ENCODE results near the gene ARPP21.
A peak's percentile ranks its signal among the peaks of the same experiment; 100 is the strongest.

The ARPP21 gene

GRCh38 chr3:35776346-35776745 lies 137.0 kb downstream of the ARPP21 start:
- Histone ChIP-seq H3K9ac (ENCODE audit: low read depth, low read length, poor library complexity, severe bottlenecking) (no peak overlapping the region), H3F3A (ENCODE audit: low read depth) (no peaks in the 10 kb centered on the region), H3K4me1 (ENCODE audit: insufficient read depth, low read length, poor library complexity, severe bottlenecking) (no peaks in the 10 kb centered on the region), H3K4me2 (ENCODE audit: low read depth, low read length, poor library complexity, severe bottlenecking) (no peak overlapping the region), H2AFZ (ENCODE audit: low read length) (no peak overlapping the region), H3K27me3 (ENCODE audit: insufficient read depth, low read length, poor library complexity, severe bottlenecking) (no peaks in the 10 kb centered on the region), H4K20me1 (ENCODE audit: insufficient read depth, low read length, poor library complexity, severe bottlenecking) (no peaks in the 10 kb centered on the region), H3K4me3 (ENCODE audit: low read length, poor library complexity, severe bottlenecking) (no peak overlapping the region), H3K36me3 (ENCODE audit: insufficient read depth, low read length) (no peaks in the 10 kb centered on the region), H3K9me2 (replicated peaks; ENCODE audit: low read depth, low read length) (no peaks in the 10 kb centered on the region), H3K9me3 (ENCODE audit: insufficient read depth, low read depth, low read length) (no peaks in the 10 kb centered on the region), H3K79me2 (ENCODE audit: insufficient read depth, low read length) (no peaks in the 10 kb centered on the region)
- TF ChIP-seq, protein P1, sequence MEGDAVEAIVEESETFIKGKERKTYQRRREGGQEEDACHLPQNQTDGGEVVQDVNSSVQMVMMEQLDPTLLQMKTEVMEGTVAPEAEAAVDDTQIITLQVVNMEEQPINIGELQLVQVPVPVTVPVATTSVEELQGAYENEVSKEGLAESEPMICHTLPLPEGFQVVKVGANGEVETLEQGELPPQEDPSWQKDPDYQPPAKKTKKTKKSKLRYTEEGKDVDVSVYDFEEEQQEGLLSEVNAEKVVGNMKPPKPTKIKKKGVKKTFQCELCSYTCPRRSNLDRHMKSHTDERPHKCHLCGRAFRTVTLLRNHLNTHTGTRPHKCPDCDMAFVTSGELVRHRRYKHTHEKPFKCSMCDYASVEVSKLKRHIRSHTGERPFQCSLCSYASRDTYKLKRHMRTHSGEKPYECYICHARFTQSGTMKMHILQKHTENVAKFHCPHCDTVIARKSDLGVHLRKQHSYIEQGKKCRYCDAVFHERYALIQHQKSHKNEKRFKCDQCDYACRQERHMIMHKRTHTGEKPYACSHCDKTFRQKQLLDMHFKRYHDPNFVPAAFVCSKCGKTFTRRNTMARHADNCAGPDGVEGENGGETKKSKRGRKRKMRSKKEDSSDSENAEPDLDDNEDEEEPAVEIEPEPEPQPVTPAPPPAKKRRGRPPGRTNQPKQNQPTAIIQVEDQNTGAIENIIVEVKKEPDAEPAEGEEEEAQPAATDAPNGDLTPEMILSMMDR (conservative IDR thresholded peaks at IDR 0.05; ENCODE audit: low read length), result no peak
- no peak for TF ChIP-seq EZH2phosphoT487 (IDR thresholded peaks at IDR 0.05; ENCODE audit: borderline replicate concordance)

- H3K9me3 ChIP-seq (ENCODE audit: insufficient read depth, low read depth, low read length), result no peaks in the 10 kb centered on the region
- no peak overlapping the region for H3K9ac ChIP-seq (ENCODE audit: low read depth, low read length, poor library complexity, severe bottlenecking)
- H3K4me1 ChIP-seq (ENCODE audit: insufficient read depth, low read length, poor library complexity, severe bottlenecking), result no peaks in the 10 kb centered on the region
- H4K20me1 ChIP-seq (ENCODE audit: insufficient read depth, low read length, poor library complexity, severe bottlenecking), result no peaks in the 10 kb centered on the region
- no peaks in the 10 kb centered on the region for H3K9me2 ChIP-seq (replicated peaks; ENCODE audit: low read depth, low read length)
- no peaks in the 10 kb centered on the region for H3K27me3 ChIP-seq (ENCODE audit: insufficient read depth, low read length, poor library complexity, severe bottlenecking)
- H3F3A ChIP-seq (ENCODE audit: low read depth), result no peaks in the 10 kb centered on the region
- TF ChIP-seq, protein P1 (conservative IDR thresholded peaks at IDR 0.05; ENCODE audit: low read length), result no peak
- no peak for TF ChIP-seq EZH2phosphoT487 (IDR thresholded peaks at IDR 0.05; ENCODE audit: borderline replicate concordance)
- H3K4me2 ChIP-seq (ENCODE audit: low read depth, low read length, poor library complexity, severe bottlenecking), result no peak overlapping the region
- no peak overlapping the region for H3K4me3 ChIP-seq (ENCODE audit: low read length, poor library complexity, severe bottlenecking)
- 0 out of 2 replicates have a peak overlapping the region, but pooled peaks have one; percentile 28 for H2AFZ ChIP-seq (ENCODE audit: low read length)
- H3K36me3 ChIP-seq (ENCODE audit: insufficient read depth, low read length), result no peaks in the 10 kb centered on the region
- H3K79me2 ChIP-seq (ENCODE audit: insufficient read depth, low read length), result no peaks in the 10 kb centered on the region
Measured at GRCh38 chr3:35777065-35777464, 137.7 kb downstream of the ARPP21 start.

- Histone ChIP-seq H4K20me1 (ENCODE audit: insufficient read depth, low read length, poor library complexity, severe bottlenecking) (no peaks in the 10 kb centered on the region), H3K36me3 (ENCODE audit: insufficient read depth, low read length) (no peaks in the 10 kb centered on the region), H3K9me2 (replicated peaks; ENCODE audit: low read depth, low read length) (no peaks in the 10 kb centered on the region), H3K4me2 (ENCODE audit: low read depth, low read length, poor library complexity, severe bottlenecking) (no peak overlapping the region), H3K9ac (ENCODE audit: low read depth, low read length, poor library complexity, severe bottlenecking) (no peak overlapping the region), H3K4me1 (ENCODE audit: insufficient read depth, low read length, poor library complexity, severe bottlenecking) (no peaks in the 10 kb centered on the region), H3K27me3 (ENCODE audit: insufficient read depth, low read length, poor library complexity, severe bottlenecking) (no peaks in the 10 kb centered on the region), H2AFZ (ENCODE audit: low read length) (no peak overlapping the region), H3K79me2 (ENCODE audit: insufficient read depth, low read length) (no peaks in the 10 kb centered on the region), H3K9me3 (ENCODE audit: insufficient read depth, low read depth, low read length) (no peaks in the 10 kb centered on the region), H3K4me3 (ENCODE audit: low read length, poor library complexity, severe bottlenecking) (no peak overlapping the region), H3F3A (ENCODE audit: low read depth) (no peaks in the 10 kb centered on the region)
- TF ChIP-seq EZH2phosphoT487 (IDR thresholded peaks at IDR 0.05; ENCODE audit: borderline replicate concordance), result no peak
Measured at GRCh38 chr3:35777563-35778554, 138.5 kb downstream of the ARPP21 start.

Data from Loucy (cell line).